Measurements from ENCODE around the gene TNS1. TPM values are rescaled to one million over a fixed set of nuclear protein-coding genes. Genes with fewer than 3 reads are reported as not detected.

The TNS1 gene
- total and polyA plus RNA-seq, 10 of the 15 experiments (the other 5 are each of a cell fraction or from before 2014, with no cell fraction given), result 0.05 to 0.44 TPM; not detected in 8

- TF ChIP-seq CUX1 (IDR thresholded peaks at IDR 0.05; ENCODE audit: insufficient replicate concordance, low read depth, low read length) (no peak), CHD1 (IDR thresholded peaks at IDR 0.05; ENCODE audit: low read depth, low read length) (no peak), RUNX3 (IDR thresholded peaks at IDR 0.05; ENCODE audit: low read length) (no peak), LARP7 (IDR thresholded peaks at IDR 0.05) (no peak), NKRF (conservative IDR thresholded peaks at IDR 0.05) (no peak), IKZF1 (conservative IDR thresholded peaks at IDR 0.05) (no peak), E2F8 (IDR thresholded peaks at IDR 0.05; ENCODE audit: low read depth, partially characterized antibody) (no peak), HDAC6 (IDR thresholded peaks at IDR 0.05; ENCODE audit: unreplicated experiment) (no peak), EED (IDR thresholded peaks at IDR 0.05; ENCODE audit: low read depth) (no peak), ESRRA (IDR thresholded peaks at IDR 0.05; ENCODE audit: low read length) (no peak), BRCA1 (IDR thresholded peaks at IDR 0.05; ENCODE audit: low read depth, low read length) (no peak), MEF2B (IDR thresholded peaks at IDR 0.05; ENCODE audit: partially characterized antibody, poor library complexity, severe bottlenecking) (no peak), REST (IDR thresholded peaks at IDR 0.05; ENCODE audit: low read depth, low read length) (no peak)
Observed at GRCh38 chr2:218014706-218015585, 12.2 kb upstream of the TNS1 start (continued).
